ENCODE data around the gene RETREG1. TPM values are rescaled to one million over a fixed set of nuclear protein-coding genes. Genes with fewer than 3 reads are reported as not detected.
A peak's percentile ranks its signal among the peaks of the same experiment; 100 is the strongest.

The RETREG1 gene
- total and polyA plus RNA-seq, 2 of the 13 experiments (the other 11 are each of a cell fraction or from before 2014, with no cell fraction given): 0.07 TPM; not detected in 1

GRCh38 chr5:16554110-16554509 lies 62.7 kb downstream of the RETREG1 start (continued):
- TF ChIP-seq, protein P1, sequence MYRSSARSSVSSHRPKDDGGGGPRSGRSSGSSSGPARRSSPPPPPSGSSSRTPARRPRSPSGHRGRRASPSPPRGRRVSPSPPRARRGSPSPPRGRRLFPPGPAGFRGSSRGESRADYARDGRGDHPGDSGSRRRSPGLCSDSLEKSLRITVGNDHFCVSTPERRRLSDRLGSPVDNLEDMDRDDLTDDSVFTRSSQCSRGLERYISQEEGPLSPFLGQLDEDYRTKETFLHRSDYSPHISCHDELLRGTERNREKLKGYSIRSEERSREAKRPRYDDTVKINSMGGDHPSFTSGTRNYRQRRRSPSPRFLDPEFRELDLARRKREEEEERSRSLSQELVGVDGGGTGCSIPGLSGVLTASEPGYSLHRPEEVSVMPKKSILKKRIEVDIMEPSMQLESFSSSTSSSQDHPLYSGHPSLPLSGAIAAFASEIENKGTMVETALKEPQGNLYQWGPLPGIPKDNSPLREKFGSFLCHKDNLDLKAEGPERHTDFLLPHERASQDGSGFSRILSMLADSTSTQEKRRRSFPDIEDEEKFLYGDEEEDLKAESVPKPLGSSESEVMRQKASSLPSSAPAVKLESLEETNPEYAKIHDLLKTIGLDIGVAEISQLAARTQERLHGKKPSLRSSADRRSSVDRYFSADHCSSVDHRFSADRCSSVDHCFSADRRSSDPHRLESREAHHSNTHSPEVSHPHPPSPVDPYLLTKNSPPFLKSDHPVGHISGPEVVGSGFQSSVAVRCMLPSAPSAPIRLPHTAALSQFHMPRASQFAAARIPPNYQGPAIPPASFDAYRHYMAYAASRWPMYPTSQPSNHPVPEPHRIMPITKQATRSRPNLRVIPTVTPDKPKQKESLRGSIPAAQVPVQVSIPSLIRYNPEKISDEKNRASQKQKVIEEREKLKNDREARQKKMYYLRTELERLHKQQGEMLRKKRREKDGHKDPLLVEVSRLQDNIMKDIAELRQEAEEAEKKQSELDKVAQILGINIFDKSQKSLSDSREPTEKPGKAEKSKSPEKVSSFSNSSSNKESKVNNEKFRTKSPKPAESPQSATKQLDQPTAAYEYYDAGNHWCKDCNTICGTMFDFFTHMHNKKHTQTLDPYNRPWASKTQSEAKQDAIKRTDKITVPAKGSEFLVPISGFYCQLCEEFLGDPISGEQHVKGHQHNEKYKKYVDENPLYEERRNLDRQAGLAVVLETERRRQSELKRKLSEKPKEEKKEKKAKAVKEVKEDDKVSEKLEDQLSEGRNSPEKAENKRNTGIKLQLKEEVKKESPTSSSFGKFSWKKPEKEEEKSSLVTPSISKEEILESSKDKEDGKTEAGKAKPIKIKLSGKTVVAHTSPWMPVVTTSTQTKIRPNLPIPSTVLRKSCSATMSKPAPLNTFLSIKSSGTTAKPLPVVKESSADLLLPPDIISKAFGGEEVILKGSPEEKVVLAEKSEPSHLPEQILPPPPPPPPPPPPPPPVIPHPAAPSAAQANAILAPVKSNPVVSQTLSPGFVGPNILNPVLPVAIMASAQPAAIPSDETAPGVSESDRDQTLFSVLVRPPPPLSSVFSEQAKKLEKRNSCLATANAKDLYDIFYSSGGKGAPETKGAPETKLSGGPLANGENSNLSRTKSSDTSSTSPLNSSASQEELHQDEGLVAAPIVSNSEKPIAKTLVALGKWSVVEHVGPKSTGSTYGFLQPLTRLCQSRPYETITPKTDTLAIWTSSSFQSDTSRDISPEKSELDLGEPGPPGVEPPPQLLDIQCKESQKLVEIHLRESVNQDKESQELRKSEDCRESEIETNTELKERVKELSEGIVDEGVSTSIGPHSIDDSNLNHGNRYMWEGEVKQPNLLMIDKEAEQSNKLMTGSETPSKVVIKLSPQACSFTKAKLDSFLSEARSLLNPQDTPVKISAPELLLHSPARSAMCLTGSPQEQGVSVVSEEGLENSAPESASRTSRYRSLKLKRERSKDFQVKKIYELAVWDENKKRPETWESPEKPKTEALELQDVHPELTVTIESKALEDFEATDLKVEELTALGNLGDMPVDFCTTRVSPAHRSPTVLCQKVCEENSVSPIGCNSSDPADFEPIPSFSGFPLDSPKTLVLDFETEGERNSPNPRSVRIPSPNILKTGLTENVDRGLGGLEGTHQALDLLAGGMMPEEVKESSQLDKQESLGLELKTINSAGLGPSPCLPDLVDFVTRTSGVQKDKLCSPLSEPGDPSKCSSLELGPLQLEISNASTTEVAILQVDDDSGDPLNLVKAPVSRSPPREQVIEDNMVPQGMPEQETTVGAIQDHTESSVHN (CRISPR knock-in tag; IDR thresholded peaks at IDR 0.05): no peak
- TF ChIP-seq NFE2 (CRISPR knock-in tag; IDR thresholded peaks at IDR 0.05) (no peak), ZBTB42 (CRISPR knock-in tag; IDR thresholded peaks at IDR 0.05) (no peak), ZNF180 (CRISPR knock-in tag; IDR thresholded peaks at IDR 0.05; ENCODE audit: borderline replicate concordance, low read depth) (no peak), ZNF7 (CRISPR knock-in tag; IDR thresholded peaks at IDR 0.05) (no peak), FOSL2 (CRISPR knock-in tag; IDR thresholded peaks at IDR 0.05) (0 out of 2 replicates have a peak, but pooled peaks have one; percentile 7), IRF2 (CRISPR knock-in tag; IDR thresholded peaks at IDR 0.05) (no peak), ZNF878 (CRISPR knock-in tag; IDR thresholded peaks at IDR 0.05) (no peak), CBX1 (IDR thresholded peaks at IDR 0.05; ENCODE audit: low read depth) (no peak), GABPA (IDR thresholded peaks at IDR 0.05; ENCODE audit: low read depth, low read length) (no peak), GABPA (CRISPR knock-in tag; IDR thresholded peaks at IDR 0.05; ENCODE audit: low read depth) (no peak), ZNF644 (CRISPR knock-in tag; IDR thresholded peaks at IDR 0.05; ENCODE audit: low read depth) (0 out of 2 replicates have a peak, but pooled peaks have one; percentile 19), AHR (CRISPR knock-in tag; IDR thresholded peaks at IDR 0.05) (no peak), MATR3 (CRISPR knock-in tag; IDR thresholded peaks at IDR 0.05) (no peak), MTA3 (CRISPR knock-in tag; IDR thresholded peaks at IDR 0.05) (no peak), CHD2 (IDR thresholded peaks at IDR 0.05; ENCODE audit: low read depth, low read length) (no peak), MXI1 (IDR thresholded peaks at IDR 0.05; ENCODE audit: borderline replicate concordance, low read depth, low read length) (no peak), ZNF264 (CRISPR knock-in tag; IDR thresholded peaks at IDR 0.05) (peak; percentile 99)
- TF ChIP-seq, protein P2, sequence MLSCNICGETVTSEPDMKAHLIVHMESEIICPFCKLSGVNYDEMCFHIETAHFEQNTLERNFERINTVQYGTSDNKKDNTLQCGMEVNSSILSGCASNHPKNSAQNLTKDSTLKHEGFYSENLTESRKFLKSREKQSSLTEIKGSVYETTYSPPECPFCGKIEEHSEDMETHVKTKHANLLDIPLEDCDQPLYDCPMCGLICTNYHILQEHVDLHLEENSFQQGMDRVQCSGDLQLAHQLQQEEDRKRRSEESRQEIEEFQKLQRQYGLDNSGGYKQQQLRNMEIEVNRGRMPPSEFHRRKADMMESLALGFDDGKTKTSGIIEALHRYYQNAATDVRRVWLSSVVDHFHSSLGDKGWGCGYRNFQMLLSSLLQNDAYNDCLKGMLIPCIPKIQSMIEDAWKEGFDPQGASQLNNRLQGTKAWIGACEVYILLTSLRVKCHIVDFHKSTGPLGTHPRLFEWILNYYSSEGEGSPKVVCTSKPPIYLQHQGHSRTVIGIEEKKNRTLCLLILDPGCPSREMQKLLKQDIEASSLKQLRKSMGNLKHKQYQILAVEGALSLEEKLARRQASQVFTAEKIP (CRISPR knock-in tag; IDR thresholded peaks at IDR 0.05; ENCODE audit: borderline replicate concordance): no peak
- TF ChIP-seq, protein P3, sequence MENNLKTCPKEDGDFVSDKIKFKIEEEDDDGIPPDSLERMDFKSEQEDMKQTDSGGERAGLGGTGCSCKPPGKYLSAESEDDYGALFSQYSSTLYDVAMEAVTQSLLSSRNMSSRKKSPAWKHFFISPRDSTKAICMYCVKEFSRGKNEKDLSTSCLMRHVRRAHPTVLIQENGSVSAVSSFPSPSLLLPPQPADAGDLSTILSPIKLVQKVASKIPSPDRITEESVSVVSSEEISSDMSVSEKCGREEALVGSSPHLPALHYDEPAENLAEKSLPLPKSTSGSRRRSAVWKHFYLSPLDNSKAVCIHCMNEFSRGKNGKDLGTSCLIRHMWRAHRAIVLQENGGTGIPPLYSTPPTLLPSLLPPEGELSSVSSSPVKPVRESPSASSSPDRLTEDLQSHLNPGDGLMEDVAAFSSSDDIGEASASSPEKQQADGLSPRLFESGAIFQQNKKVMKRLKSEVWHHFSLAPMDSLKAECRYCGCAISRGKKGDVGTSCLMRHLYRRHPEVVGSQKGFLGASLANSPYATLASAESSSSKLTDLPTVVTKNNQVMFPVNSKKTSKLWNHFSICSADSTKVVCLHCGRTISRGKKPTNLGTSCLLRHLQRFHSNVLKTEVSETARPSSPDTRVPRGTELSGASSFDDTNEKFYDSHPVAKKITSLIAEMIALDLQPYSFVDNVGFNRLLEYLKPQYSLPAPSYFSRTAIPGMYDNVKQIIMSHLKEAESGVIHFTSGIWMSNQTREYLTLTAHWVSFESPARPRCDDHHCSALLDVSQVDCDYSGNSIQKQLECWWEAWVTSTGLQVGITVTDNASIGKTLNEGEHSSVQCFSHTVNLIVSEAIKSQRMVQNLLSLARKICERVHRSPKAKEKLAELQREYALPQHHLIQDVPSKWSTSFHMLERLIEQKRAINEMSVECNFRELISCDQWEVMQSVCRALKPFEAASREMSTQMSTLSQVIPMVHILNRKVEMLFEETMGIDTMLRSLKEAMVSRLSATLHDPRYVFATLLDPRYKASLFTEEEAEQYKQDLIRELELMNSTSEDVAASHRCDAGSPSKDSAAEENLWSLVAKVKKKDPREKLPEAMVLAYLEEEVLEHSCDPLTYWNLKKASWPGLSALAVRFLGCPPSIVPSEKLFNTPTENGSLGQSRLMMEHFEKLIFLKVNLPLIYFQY (CRISPR knock-in tag; IDR thresholded peaks at IDR 0.05; ENCODE audit: borderline replicate concordance): no peak

All from HepG2 (cell line).